HG02798 (cell line): Measurements from ENCODE around the gene COX14.
"Not testable (repeated sequence)": the region's sequence is repeated elsewhere in the genome, so short reads cannot be mapped to it uniquely, and the experiment has no call there.

Experiments used
- ATAC-seq: cut with Tn5 transposase; IDR thresholded peaks from one replicate; pipeline ENCODE4 v1.9.1; 2021; ENCODE audit warnings: mild to moderate bottlenecking; ENCODE audit not compliant: unreplicated experiment, poor library complexity

COX14 gene

DNA sequence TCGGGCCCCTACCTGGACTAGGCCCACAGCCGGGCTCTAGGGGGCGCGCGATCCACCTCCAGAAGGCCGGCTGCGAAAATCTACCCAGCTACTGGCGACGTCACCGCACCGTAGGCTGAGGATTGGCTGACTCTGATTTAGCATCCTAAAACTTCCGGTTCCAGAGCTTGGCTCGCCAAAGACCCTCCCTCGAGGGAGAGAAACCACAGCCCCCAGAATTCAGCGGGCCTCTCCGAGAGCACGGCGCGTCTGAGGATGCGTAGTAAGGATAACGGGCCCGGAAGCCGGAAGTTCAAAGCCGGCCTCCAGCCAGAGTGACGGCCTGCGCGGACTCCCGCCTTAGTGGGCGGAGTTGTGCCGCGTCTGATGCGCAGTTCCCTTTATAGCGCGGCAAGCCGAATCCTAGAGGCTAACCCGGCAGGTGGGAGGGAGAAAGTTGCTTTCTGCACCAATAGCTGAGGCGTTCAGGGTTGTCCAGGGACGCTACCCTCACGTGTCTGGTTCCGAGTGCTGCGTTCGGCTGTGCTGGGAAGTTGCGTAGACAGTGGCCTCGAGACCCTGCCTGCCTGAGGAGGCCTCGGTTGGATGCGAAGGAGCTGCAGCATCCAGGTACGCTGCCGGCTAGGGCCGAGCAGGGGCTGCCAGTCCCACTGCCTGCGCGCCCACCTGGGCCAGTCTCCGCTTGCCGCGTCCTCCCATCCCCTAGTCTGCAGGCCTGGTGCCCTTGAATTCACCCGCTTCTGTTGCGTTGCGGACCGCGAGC, at the start of gene COX14:
TSS of gene COX14 (plus strand) at position 544 of the 763 bp plus-strand sequence. CDS start 7,808 bp downstream, outside the sequence.
- peak; percentile 88 for ATAC-seq

DNA sequence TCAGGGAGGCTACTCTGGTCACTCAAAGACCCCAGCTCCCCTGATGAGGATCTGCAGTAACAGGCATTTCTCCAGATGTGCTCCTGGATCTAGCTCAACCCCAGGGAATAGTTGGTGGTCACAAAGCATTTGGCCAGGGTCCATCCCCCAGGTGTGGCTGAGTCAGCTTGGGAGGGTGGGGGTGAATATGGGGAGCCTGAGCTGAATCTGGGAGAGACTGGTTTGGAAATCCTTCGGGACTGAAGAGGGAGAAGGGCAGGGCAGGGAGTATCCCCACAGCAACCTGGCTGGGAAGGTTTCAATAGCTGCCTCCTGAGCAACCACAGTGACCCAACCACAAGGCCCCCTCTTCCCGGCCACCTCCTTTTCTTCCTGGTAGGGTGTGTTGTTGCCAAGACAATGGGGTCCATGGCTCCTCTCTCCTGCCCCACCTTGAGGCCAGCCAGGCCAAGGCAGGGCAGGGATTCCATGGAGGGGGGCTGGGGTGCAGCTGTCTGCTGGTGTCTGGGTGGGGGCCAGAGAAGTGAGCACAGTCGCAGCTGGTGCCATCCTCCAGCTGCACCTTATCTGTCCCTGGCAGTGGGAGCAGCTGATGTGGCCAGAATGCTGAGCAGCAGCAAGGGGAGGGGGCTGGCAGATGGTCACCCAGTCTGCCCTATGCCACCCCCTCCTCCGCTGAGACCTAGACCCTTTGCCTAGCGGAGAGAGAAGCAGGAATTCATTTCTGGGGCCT, 49.1 kb upstream of the COX14 start:
- no peak for ATAC-seq

DNA sequence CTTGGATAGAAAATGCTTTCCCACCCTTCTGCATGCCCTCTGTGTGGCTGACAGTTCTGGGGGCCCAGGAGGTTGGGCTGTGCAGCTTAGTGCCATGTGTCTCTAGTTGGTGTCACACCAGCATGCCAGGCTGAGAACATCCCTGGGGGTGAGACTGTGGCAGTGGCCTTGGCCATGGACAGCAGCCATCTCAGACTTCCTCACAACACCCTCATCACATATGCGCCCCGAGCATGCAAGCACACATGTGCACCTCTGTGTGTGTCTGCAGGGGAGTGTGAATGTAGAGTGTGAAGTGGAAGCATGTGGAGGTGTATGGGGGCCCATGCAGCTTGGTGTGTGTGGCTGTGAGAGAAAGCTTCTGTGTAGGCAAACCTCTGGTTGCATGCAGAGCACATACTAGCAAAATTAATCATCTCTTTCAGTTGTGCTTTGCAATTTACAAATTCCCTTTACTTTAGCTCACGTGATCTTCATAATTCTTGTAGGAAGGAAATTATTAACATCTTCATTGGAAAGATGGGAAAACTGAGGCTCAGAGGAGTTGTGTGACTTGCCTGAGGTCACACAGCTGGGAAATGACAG, 46.2 kb upstream of the COX14 start:
- ATAC-seq, result no peak

GRCh38 chr12:50066402-50066801, 45.6 kb upstream of the COX14 start:
- ATAC-seq, result no peak

DNA sequence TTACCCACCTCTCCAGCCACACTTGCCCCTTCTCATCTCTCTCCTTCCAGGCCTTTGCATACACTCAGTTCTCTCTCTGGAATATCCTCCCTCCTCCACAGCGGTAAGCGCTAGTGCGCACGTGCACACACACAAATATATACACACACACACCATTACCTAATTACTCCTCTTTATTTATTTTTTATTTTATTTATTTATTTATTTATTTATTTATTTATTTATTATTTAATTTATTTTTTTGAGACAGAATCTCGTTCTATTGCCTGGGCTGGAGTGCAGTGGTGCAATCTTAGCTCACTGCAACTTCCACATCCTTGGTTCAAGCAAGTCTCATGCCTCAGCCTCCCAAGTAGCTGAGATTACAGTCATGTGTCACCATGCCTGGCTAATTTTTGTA, 43.0 kb upstream of the COX14 start:
- no peak for ATAC-seq

- ATAC-seq, result no peak
These were observed 42.5 kb upstream of the COX14 start for GRCh38 chr12:50069539-50069938.

- ATAC-seq, result peak; percentile 44
These were observed 41.5 kb upstream of the COX14 start for GRCh38 chr12:50070314-50071060.

GRCh38 chr12:50072198-50072907, 39.7 kb upstream of the COX14 start:
- no peak for ATAC-seq

DNA sequence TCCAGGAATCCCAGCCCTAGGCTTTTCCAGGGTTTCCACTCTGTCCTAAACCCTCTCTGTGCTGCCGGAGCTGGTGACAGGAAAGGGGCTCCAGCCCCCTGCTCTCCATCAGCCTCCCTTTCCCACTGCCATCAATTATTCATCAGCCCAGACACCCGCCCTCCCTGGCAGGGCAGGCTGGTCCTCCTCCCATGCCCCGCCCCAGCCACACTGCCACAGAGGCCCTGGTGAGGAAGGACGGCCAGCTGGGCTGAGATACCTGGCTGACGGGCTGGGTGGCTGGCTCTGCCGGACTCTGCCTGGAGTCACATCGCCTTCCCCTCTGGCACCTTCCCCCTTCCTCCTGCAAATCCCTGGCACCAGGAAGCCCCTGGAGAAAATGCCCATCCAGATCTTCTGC, 38.8 kb upstream of the COX14 start:
- ATAC-seq, result no peak

GRCh38 chr12:50073712-50074111, 38.3 kb upstream of the COX14 start:
- no peak for ATAC-seq

DNA sequence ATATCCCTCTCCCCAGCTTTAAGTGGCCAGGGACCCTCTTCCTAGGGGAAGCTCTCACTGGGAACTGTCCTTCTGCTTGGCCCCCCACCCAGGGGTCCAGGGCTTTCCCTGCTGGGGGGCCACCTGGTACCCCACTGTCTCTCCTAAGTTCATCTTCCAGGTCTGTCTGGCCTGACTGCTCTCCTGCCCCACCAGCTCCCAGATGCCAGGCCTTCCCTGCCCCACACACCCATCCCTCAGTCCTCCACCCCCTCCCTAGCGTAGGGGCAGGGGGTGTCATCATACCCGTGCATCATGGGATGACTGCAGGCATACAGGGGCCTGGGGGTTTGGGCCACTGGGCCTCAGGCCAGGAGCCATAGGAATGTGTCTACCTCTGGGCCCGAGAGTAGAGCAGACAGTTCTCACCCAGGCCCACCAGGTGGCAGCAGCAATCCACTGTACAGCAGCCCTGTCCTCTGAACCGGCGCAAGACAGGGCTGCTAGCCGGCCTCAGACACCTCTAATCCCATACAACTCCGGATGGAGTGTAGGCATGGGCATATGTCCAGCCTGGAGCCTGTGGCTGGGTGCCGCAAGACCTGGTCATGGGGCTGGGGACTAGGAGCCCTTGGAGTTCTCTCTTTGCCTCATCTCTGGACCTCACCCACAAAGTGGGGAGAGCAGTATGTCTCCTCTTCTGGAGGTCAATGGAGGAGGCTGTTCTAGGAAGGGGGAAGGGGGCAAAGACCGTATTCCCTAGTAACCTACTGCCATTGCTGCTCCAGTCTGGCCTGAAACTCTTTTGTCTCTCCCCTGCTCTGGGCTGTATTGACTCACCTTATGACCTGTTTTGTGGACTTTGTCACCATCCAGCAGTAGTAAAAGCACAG, 36.9 kb upstream of the COX14 start:
- ATAC-seq, result peak; percentile 83

DNA sequence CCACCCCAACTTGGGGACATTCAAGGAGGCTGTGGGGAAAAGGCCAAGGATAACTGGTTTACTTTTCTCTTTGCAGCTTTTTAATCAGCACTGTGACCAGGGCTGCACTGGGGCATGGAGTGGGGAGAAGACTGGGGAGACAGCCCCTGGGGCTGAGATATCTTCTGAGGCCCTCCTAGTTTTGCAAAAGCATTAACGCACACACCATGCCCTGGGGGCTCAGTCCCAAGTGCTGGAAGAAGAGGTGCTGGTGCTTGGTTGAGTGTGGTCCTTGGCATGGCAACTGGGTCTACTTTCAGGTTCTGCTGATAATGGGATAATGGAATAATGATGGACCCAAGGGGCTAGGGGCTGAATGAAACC, 36.2 kb upstream of the COX14 start:
- ATAC-seq, result no peak

GRCh38 chr12:50077099-50077498, 34.9 kb upstream of the COX14 start:
- ATAC-seq, result no peak

DNA sequence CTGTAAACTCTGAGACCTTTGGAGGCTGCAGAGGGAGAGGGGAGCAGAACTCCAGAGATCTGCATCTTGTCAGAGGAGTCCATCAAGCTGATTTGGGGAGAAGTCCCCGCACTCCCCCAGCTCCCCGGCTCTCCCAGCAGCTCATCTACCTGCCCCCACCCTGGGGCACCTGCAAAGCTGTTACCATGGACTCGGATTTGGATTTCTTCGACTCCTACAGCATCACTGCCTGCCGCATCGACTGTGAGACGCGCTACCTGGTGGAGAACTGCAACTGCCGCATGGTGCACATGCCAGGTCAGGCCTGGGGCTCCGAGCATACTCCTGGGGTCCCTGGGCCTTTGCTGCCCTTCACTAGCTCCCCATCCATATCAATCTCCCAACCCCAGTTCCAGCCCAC, 33.8 kb upstream of the COX14 start:
- no peak for ATAC-seq

DNA sequence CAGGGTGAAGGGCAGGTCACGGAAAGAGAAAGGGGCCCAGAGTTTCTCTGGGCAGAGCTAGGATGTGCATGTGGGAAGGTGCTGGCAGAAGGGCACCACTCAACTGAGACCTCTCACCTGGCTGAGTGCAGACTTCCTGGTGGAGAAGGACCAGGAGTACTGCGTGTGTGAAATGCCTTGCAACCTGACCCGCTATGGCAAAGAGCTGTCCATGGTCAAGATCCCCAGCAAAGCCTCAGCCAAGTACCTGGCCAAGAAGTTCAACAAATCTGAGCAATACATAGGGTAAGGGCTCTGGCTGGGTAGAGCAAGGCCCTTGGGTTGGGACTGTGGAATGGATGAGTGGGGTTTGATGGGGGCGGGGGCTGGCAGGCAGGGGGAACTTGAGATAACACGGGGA, 32.3 kb upstream of the COX14 start:
- no peak for ATAC-seq

GRCh38 chr12:50081096-50081808, 30.8 kb upstream of the COX14 start:
- no peak for ATAC-seq

DNA sequence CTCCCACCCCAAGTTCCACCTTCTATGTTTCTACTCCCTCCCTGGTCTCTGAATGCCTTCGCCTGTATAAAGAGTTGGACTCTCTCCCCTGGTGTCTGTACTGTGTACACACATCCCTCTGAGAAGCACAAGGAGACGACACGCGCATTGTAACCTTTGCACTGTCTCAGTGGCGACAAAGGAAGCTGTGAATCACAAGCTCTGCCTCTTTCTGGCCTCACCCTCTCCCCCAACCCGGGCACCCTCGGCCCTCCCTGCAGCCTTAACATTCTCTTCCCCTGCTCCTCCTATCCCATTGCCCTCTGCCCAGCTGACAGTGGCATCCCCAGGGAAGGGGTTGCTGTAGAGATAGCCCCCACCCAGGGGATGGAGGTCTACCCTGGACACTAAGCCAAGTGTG, 29.4 kb upstream of the COX14 start:
- ATAC-seq, result no peak

- ATAC-seq, result no peak
These were observed 28.7 kb upstream of the COX14 start for GRCh38 chr12:50083301-50083700.

GRCh38 chr12:50084409-50084774, 27.6 kb upstream of the COX14 start:
- ATAC-seq, result not testable (repeated sequence)
